ENCODE measurements around the gene SLC39A6. TPM values are rescaled to one million over a fixed set of nuclear protein-coding genes. Genes with fewer than 3 reads are reported as not detected.

Gene SLC39A6
- total and polyA plus RNA-seq, 2 of the 13 experiments (the other 11 are each of a cell fraction or from before 2014, with no cell fraction given), result 41.7 to 59.2 TPM

DNA sequence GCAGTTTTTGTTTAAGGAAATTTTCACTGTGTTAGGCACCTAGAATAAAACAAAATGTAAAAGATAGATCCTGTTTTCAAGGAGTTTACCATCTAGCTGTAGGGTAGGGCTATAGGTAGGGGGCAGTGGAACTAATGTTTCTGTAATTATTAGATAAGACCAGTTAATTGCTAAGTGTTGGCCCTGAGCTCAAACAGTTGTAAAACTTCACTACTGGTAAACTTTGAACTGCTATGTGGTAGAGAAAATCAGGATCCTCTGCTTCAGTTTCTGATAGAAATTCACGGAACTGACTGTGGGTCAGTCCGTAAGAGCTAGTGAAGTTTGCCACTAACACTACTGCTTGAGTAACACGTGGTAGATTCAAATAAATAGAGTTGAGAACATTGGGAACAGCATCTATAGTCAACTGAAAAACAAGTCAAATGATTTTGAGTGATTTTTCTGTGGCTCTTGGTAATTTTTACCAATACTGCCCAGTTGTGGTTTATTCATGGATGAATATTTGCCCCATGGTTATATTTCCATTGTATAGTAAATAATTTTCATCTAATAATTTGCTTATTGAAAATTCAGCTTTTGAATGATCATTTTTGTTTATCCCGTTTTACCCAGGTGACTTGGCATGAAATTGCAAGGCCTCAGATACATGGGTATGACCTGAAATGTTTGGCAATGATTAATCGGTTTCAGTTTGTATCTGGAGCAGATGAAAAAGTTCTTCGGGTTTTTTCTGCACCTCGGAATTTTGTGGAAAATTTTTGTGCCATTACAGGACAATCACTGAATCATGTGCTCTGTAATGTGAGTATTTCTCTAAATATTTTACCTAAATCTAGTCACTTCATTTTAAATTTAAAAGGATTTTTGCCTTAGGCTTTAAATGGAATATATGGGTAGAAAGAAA is 27.0 kb upstream of the SLC39A6 start:
- no TSS peak for BruUV-seq (replicated peaks)
- no peak overlapping the region for H3K4me2 ChIP-seq (ENCODE audit: low read depth, low read length)
- FAIRE-seq (no peak), DNase-seq (ENCODE audit: low spot score) (no peak), ATAC-seq (no peak)
- TF ChIP-seq, protein P1, sequence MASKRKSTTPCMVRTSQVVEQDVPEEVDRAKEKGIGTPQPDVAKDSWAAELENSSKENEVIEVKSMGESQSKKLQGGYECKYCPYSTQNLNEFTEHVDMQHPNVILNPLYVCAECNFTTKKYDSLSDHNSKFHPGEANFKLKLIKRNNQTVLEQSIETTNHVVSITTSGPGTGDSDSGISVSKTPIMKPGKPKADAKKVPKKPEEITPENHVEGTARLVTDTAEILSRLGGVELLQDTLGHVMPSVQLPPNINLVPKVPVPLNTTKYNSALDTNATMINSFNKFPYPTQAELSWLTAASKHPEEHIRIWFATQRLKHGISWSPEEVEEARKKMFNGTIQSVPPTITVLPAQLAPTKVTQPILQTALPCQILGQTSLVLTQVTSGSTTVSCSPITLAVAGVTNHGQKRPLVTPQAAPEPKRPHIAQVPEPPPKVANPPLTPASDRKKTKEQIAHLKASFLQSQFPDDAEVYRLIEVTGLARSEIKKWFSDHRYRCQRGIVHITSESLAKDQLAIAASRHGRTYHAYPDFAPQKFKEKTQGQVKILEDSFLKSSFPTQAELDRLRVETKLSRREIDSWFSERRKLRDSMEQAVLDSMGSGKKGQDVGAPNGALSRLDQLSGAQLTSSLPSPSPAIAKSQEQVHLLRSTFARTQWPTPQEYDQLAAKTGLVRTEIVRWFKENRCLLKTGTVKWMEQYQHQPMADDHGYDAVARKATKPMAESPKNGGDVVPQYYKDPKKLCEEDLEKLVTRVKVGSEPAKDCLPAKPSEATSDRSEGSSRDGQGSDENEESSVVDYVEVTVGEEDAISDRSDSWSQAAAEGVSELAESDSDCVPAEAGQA (IDR thresholded peaks at IDR 0.05; ENCODE audit: low read depth), result no peak
- TF ChIP-seq, protein P1 (CRISPR knock-in tag; IDR thresholded peaks at IDR 0.05; ENCODE audit: borderline replicate concordance), result no peak
- no peak for TF ChIP-seq SMARCC2 (IDR thresholded peaks at IDR 0.05)
- TF ChIP-seq ZNF878 (CRISPR knock-in tag; IDR thresholded peaks at IDR 0.05), result no peak
- no peak for TF ChIP-seq YEATS4 (CRISPR knock-in tag; IDR thresholded peaks at IDR 0.05; ENCODE audit: borderline replicate concordance)
- no peak for TF ChIP-seq FOXO1 (CRISPR knock-in tag; IDR thresholded peaks at IDR 0.05)
- no peak overlapping the region for H3K27ac ChIP-seq (ENCODE audit: extremely low read length, insufficient read depth, low read length)
- no peaks in the 10 kb centered on the region for H4K20me1 ChIP-seq (ENCODE audit: insufficient read depth, low read length)
- in situ Hi-C loops (cut with HindIII; ENCODE audit: extremely low pct_ligation_motif_present, low pct_unique_long_range_greater_than_20kb) (no loop called here), intact Hi-C loops (cut with micrococcal nuclease; ENCODE audit: unreplicated experiment) (no loop called here)
- peaks cover 15 to 84% of the 10 kb centered on the region in 2 experiments for H3K36me3 ChIP-seq (replicated peaks in 1 of 2; ENCODE audit: control insufficient read depth in 1 of 2, insufficient read depth in 2 of 2, low read length in 2 of 2)
- CTCF ChIA-PET (ENCODE audit: low intra/inter-chr PET ratio, low total read pairs), result no interaction called here
- no peak overlapping the region for H3K9ac ChIP-seq (ENCODE audit: insufficient read depth, low read depth, low read length)
- peaks cover 5% of the 10 kb centered on the region for H3K79me2 ChIP-seq (ENCODE audit: insufficient read depth, low read length)
- no peak overlapping the region for H3K4me3 ChIP-seq (replicated peaks in 1 of 3; ENCODE audit: insufficient read depth in 1 of 3, low read depth in 2 of 3, low read length in 3 of 3)
- no peaks in the 10 kb centered on the region for H3K9me3 ChIP-seq (ENCODE audit: low read length)
- no peak overlapping the region for H2AFZ ChIP-seq (ENCODE audit: low read length)
- 97% methylated on average over 7 of the region's 7 CpGs for WGBS (ENCODE audit: low lambda C conversion rate)
- peaks cover 23% of the 10 kb centered on the region for H3K4me1 ChIP-seq (ENCODE audit: insufficient read depth, low read length)
- no peaks in the 10 kb centered on the region for H3K27me3 ChIP-seq (ENCODE audit: control insufficient read depth in 1 of 2, insufficient read depth in 2 of 2, low read length in 2 of 2)
- POLR2A ChIA-PET, result interaction anchor here (1.3 kb wide), 1 partner anchor 32 kb away, joined by 3 read pairs; no protein-coding TSS in a partner anchor
